Psoas muscle (tissue), 8 donors: ENCODE measurements around the gene EIF4G2. TPM values are rescaled to one million over a fixed set of nuclear protein-coding genes. Genes with fewer than 3 reads are reported as not detected.
"Not testable (repeated sequence)": the region's sequence is repeated elsewhere in the genome, so short reads cannot be mapped to it uniquely, and the experiment has no call there.

Experiments used
- ATAC-seq, 4 donors: fragments of 200-7000 bp; cut with Tn5 transposase; one replicate each; pipeline ENCODE4 v1.9.1; 2020; ENCODE audit warnings: moderate library complexity in 3 of 4, mild to moderate bottlenecking in 2 of 4
- DNase-seq, 2 donors: peaks; one replicate each; pipeline ENCODE4 v3.0.0-alpha.2; 2020
- H3K27ac ChIP-seq: fragments of 200-600 bp; one replicate; pipeline ENCODE4 v1.8.0; 2022
- H3K27me3 ChIP-seq, 3 donors: fragments of 200-600 bp in 1 of 3; one replicate each; pipeline versions ENCODE4 v1.6.1 to v1.8.0; 2013 to 2022; ENCODE audit warnings: low read length in 2 of 3, mild to moderate bottlenecking in 2 of 3, moderate library complexity in 1 of 3; ENCODE audit not compliant: insufficient read depth in 3 of 3
- H3K36me3 ChIP-seq, 2 donors: fragments of 200-600 bp in 1 of 2; one replicate each; pipeline versions ENCODE4 v1.6.1 to v1.8.0; 2013 to 2022; ENCODE audit warnings: low read depth in 1 of 2, mild to moderate bottlenecking in 1 of 2, moderate library complexity in 1 of 2; ENCODE audit not compliant: insufficient read depth in 1 of 2
- H3K4me1 ChIP-seq: fragments of 200-600 bp; one replicate; pipeline ENCODE4 v1.8.0; 2022
- H3K4me3 ChIP-seq: fragments of 200-600 bp; one replicate; pipeline ENCODE4 v1.8.0; 2022; ENCODE audit warnings: mild to moderate bottlenecking
- H3K9me3 ChIP-seq: fragments of 200-600 bp; one replicate; pipeline ENCODE4 v1.8.0; 2022
- WGBS, 3 donors: extraction: QIAGEN DNeasy Blood & Tissue Kit; methylation state at CpG; one replicate each; pipeline versions ENCODE4 v1.1.6 to v1.1.7; 2013; 5-methylcytosine and 5-hydroxymethylcytosine counted together
- intact Hi-C, 2 donors: fragments of 100-400 bp; cut with DNase I; formaldehyde crosslinking; loops; one replicate each; pipeline versions ENCODE4 v1.11.0 to v1.14.2; 2022
- polyA plus RNA-seq, 3 donors: library from polyadenylated mRNA; stranded (reverse); fragments of 200-250 nt; gene quantifications; one replicate each; pipeline ENCODE4 v1.2.3, GENCODE V29; 2013
- total RNA-seq, 4 donors: library from RNA; stranded (reverse); fragmentation: NEBNext Ultra II Directional in 2 of 4; extraction: Animal tissue kit (Norgen Biotek cat#: 25700) in 2 of 4; gene quantifications; one replicate each; pipeline versions ENCODE4 v1.2.1 to v1.2.4, GENCODE V29; 2021 to 2023
- TF ChIP-seq, protein P1 (sequence below): fragments of 200-600 bp; IDR thresholded peaks from one replicate; pipeline ENCODE4 v1.8.0; 2022; ENCODE audit warnings: antibody characterized with exemption
- donor health status: healthy with polysubstance abuse.
- donor health status: DM: no; HTN: no; CAD: no; lungs with moderate emphysema.
- donor health status: Bipolar disorder and iron deficiency.
- donor health status: healthy.
- donor health status: DM: yes; HTN: yes; CAD: no.
- donor health status: DM: no; HTN: no; CAD: no.
- donor health status: DM: no; HTN: no; CAD: no.
- donor health status: DM: yes; HTN: yes; CAD: no.

The EIF4G2 gene
- total and polyA plus RNA-seq, 7 donors = 308 to 809 (median 670) TPM

DNA sequence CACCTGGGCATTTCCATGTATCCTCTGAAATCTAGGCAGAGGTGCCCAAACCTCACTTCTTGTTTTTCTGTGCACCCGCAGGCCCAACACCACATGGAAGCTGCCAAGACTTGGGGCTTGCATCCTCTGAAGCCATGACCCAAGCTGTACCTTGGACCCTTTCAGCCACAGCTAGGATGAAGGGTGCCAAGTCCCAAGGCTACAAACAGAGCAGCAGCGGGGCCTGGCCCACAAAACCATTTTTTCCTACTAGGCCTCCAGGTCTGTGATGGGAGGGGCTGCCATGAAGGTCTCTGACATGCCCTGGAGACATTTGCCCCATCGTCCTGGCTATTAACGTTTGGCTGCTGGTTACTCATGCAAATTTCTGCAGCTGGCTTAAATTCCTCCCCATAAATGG is 20.4 kb upstream of the EIF4G2 start:
- H3K36me3 ChIP-seq = peaks cover 0 to 9% of the 10 kb centered on the region in 2 donors
- no peaks in the 10 kb centered on the region for H3K9me3 ChIP-seq
- ATAC-seq = no peak
- no peak for DNase-seq
- WGBS, 3 donors = 81 to 88% (median 84%) methylated on average over 4 of the region's 4 CpGs
- H3K27me3 ChIP-seq = no peaks in the 10 kb centered on the region
- intact Hi-C loops = no loop called here
- H3K4me3 ChIP-seq = no peak overlapping the region
- H3K4me1 ChIP-seq = no peaks in the 10 kb centered on the region
- TF ChIP-seq, protein P1, sequence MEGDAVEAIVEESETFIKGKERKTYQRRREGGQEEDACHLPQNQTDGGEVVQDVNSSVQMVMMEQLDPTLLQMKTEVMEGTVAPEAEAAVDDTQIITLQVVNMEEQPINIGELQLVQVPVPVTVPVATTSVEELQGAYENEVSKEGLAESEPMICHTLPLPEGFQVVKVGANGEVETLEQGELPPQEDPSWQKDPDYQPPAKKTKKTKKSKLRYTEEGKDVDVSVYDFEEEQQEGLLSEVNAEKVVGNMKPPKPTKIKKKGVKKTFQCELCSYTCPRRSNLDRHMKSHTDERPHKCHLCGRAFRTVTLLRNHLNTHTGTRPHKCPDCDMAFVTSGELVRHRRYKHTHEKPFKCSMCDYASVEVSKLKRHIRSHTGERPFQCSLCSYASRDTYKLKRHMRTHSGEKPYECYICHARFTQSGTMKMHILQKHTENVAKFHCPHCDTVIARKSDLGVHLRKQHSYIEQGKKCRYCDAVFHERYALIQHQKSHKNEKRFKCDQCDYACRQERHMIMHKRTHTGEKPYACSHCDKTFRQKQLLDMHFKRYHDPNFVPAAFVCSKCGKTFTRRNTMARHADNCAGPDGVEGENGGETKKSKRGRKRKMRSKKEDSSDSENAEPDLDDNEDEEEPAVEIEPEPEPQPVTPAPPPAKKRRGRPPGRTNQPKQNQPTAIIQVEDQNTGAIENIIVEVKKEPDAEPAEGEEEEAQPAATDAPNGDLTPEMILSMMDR = no peak
- H3K27ac ChIP-seq = no peak overlapping the region

DNA sequence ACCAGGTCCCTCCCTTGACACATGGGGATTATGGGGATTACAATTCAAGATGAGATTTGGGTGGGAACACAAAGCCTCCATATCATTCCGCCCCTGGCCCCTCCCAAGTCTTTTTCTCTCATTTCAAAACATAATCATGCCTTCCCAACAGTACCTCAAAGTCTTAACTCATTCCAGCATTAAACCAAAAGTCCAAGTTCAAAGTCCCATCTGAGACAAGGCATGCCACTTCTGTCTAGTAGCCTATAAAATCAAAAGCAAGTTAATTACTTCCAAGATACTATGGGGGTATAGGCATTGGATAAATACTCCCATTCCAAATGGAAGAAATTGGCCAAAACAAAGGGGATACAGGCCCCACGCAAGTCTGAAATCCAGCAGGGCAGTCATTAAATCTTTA is 19.7 kb upstream of the EIF4G2 start:
- TF ChIP-seq, protein P1 = no peak
- WGBS, 3 donors = 74 to 100% (median 93%) methylated on average over 2 of the region's 2 CpGs
- H3K36me3 ChIP-seq = peaks cover 0 to 9% of the 10 kb centered on the region in 2 donors
- intact Hi-C loops = no loop called here
- no peak for ATAC-seq
- no peak overlapping the region for H3K27ac ChIP-seq
- no peak overlapping the region for H3K4me3 ChIP-seq
- DNase-seq = no peak
- no peaks in the 10 kb centered on the region for H3K27me3 ChIP-seq
- H3K4me1 ChIP-seq = no peaks in the 10 kb centered on the region
- no peaks in the 10 kb centered on the region for H3K9me3 ChIP-seq

DNA sequence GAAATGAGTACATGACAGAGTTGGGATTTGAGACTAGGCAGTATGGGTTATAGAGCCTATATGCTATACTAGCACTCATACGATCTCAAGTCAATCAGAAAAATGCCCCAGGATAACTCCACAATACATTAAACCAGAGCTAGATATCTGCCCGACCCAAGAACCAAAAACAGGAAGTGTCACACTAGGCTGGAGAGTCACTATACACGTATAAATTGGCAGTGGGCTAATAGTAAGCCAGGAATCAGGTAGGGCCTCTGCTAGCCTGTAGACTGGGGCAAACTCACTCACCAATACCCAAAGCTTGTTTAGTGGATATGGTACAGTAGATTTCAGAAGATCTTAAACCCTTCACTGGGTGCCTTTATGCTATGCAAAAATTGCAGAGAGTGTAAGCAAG is 16.2 kb upstream of the EIF4G2 start:
- H3K36me3 ChIP-seq = peaks cover 0 to 18% of the 10 kb centered on the region in 2 donors
- no peaks in the 10 kb centered on the region for H3K9me3 ChIP-seq
- no peaks in the 10 kb centered on the region for H3K4me1 ChIP-seq
- no peak for ATAC-seq
- no peak for DNase-seq
- no peaks in the 10 kb centered on the region for H3K27me3 ChIP-seq
- TF ChIP-seq, protein P1 = no peak
- H3K4me3 ChIP-seq = no peak overlapping the region
- no peak overlapping the region for H3K27ac ChIP-seq
- 66 to 82% (median 72%) methylated on average over 3 of the region's 3 CpGs for WGBS, 3 donors
- intact Hi-C loops = no loop called here

DNA sequence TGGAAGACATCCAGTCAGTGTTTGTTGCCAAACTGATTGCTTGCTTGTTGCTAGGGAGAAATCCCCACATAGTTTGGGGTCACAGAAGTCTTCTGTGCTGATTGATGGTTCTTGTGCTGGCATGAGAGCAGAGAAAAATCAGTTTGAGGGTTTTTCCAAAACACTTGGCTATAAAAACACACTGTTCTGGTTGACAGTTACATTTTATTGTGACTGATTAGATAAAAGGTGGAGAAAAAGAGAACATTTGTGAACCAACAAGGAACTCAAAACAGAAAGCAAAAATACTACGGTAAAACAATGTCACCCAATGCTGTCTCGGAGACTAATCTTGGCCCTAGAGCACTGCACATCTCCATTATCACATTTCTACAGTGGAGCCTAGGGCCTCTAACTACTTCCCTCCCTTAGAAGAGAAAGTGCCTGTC is 14.4 kb upstream of the EIF4G2 start:
- no peak for ATAC-seq
- WGBS, 3 donors = 43 to 69% (median 64%) methylated on average over 2 of the region's 2 CpGs
- Histone ChIP-seq H3K4me1 (no peaks in the 10 kb centered on the region), H3K4me3 (no peak overlapping the region), H3K27me3 (no peaks in the 10 kb centered on the region), H3K36me3 (peaks cover 0 to 18% of the 10 kb centered on the region in 2 donors), H3K27ac (no peak overlapping the region), H3K9me3 (no peaks in the 10 kb centered on the region)
- intact Hi-C loops = no loop called here
- DNase-seq = no peak
- TF ChIP-seq, protein P1 = no peak

DNA sequence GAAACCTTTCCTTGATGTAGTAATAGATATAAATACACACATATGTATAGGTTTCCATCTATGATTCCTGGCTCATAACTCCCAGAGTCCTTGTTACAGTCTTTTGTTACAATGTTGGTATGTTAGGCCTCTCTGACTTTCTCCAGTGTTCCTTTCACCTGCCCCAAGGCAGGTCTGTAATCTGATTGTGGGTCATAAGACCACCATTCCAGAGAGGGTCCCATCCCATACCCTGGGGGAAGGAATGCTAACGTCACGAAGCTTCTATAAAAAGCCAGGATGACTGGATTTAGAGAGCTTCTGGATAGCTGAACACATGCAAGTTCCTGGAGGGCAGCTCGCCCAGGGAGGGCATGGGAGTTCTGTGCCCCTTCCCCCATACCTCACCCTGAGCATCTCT is 13.8 kb upstream of the EIF4G2 start:
- peaks cover 0 to 18% of the 10 kb centered on the region in 2 donors for H3K36me3 ChIP-seq
- H3K27me3 ChIP-seq, ATAC-seq, H3K9me3 ChIP-seq, DNase-seq, H3K4me3 ChIP-seq, intact Hi-C loops, H3K27ac ChIP-seq, H3K4me1 ChIP-seq: not testable (repeated sequence)
- WGBS, 3 donors = 76 to 82% (median 80%) methylated on average over 3 of the region's 3 CpGs
